Stimulated activated CD4-positive, alpha-beta T cell treated with anti-CD3 and anti-CD28 coated beads, Interleukin-2, amount 100 ng/mL, for 4 hours (primary cell): ENCODE data around the gene EN2.
"Not testable (repeated sequence)": the region's sequence is repeated elsewhere in the genome, so short reads cannot be mapped to it uniquely, and the experiment has no call there.

Experiments
- DNase-seq: peaks from one replicate; pipeline ENCODE4 v3.0.0-alpha.2; 2020; ENCODE audit warnings: low read depth

The EN2 gene

GRCh38 chr7:155425887-155426286, 32.0 kb upstream of the EN2 start:
- DNase-seq = no peak

- no peak for DNase-seq
These were observed 31.2 kb upstream of the EN2 start for GRCh38 chr7:155426543-155427410.

- no peak for DNase-seq
These were observed 30.4 kb upstream of the EN2 start for GRCh38 chr7:155427411-155428038.

- no peak for DNase-seq
These were observed 29.6 kb upstream of the EN2 start for GRCh38 chr7:155428171-155428834.

GRCh38 chr7:155429651-155430050, 28.3 kb upstream of the EN2 start:
- DNase-seq = no peak

- DNase-seq = no peak
These were observed 27.3 kb upstream of the EN2 start for GRCh38 chr7:155430606-155431005.

- no peak for DNase-seq
These were observed 26.7 kb upstream of the EN2 start for GRCh38 chr7:155431231-155431630.

- no peak for DNase-seq
These were observed 26.2 kb upstream of the EN2 start for GRCh38 chr7:155431711-155432110.

- no peak for DNase-seq
These were observed 22.8 kb upstream of the EN2 start for GRCh38 chr7:155435110-155435509.

- no peak for DNase-seq
These were observed 20.1 kb upstream of the EN2 start for GRCh38 chr7:155437836-155438235.

- DNase-seq = no peak
These were observed 19.2 kb upstream of the EN2 start for GRCh38 chr7:155438777-155439176.

- no peak for DNase-seq
These were observed 18.5 kb upstream of the EN2 start for GRCh38 chr7:155439311-155440017.

GRCh38 chr7:155440018-155440410, 17.9 kb upstream of the EN2 start:
- DNase-seq = no peak

GRCh38 chr7:155441856-155442255, 16.1 kb upstream of the EN2 start:
- no peak for DNase-seq

GRCh38 chr7:155444746-155445145, 13.2 kb upstream of the EN2 start:
- DNase-seq = no peak

GRCh38 chr7:155445606-155446005, 12.3 kb upstream of the EN2 start:
- not testable (repeated sequence) for DNase-seq

- no peak for DNase-seq
These were observed 10.3 kb upstream of the EN2 start for GRCh38 chr7:155447603-155448002.

GRCh38 chr7:155448632-155449007, 9.3 kb upstream of the EN2 start:
- no peak for DNase-seq

GRCh38 chr7:155449008-155449868, 8.7 kb upstream of the EN2 start:
- no peak for DNase-seq

- no peak for DNase-seq
These were observed 7.9 kb upstream of the EN2 start for GRCh38 chr7:155449869-155450557.

- DNase-seq = no peak
These were observed 7.4 kb upstream of the EN2 start for GRCh38 chr7:155450558-155450969.
